ENCODE measurements around the gene DBF4B. TPM values are rescaled to one million over a fixed set of nuclear protein-coding genes. Genes with fewer than 3 reads are reported as not detected.

The DBF4B gene
- polyA plus RNA-seq, 1 experiment, result 3.0 TPM

- peak overlapping the region; percentile 76 for H3K4me3 ChIP-seq (ENCODE audit: low read depth, low read length)
- no peaks in the 10 kb centered on the region for H3K9me3 ChIP-seq (ENCODE audit: control insufficient read depth, insufficient read depth, low read length)
- no peak overlapping the region for H3K27ac ChIP-seq (ENCODE audit: low read depth, low read length)
- no peak for DNase-seq (ENCODE audit: low read depth, low spot score)
- ChIA-PET CTCF (interaction anchor here (0.6 to 6.9 kb wide), 10 partner anchors 8 to 256 kb away, joined by 3 to 136 read pairs (median 12); no protein-coding TSS in a partner anchor), POLR2A (no interaction called here)
- peaks cover 18% of the 10 kb centered on the region for H3K27me3 ChIP-seq (ENCODE audit: control insufficient read depth, insufficient read depth, low read length)
- TF ChIP-seq CTCF (IDR thresholded peaks at IDR 0.05; ENCODE audit: low read depth, low read length), result no peak
These were observed 67.6 kb downstream of the DBF4B start for GRCh38 chr17:44775838-44776621.

GRCh38 chr17:44776628-44777393 lies 68.3 kb downstream of the DBF4B start:
- no peaks in the 10 kb centered on the region; the same call in 1 of the 2 replicates for H3K9me3 ChIP-seq (ENCODE audit: control insufficient read depth, insufficient read depth, low read length)
- no peak for DNase-seq (ENCODE audit: low read depth, low spot score)
- TF ChIP-seq CTCF (IDR thresholded peaks at IDR 0.05; ENCODE audit: low read depth, low read length), result no peak
- H3K4me3 ChIP-seq (ENCODE audit: low read depth, low read length), result no peak overlapping the region
- ChIA-PET POLR2A (interaction anchor here (0.8 kb wide), 2 partner anchors 80 to 372 kb away, joined by 3 to 4 read pairs; partner anchors contain the start of gene HEXIM1), CTCF (interaction anchor here (0.6 to 6.9 kb wide), 5 partner anchors 48 to 358 kb away, joined by 3 to 121 read pairs (median 7); partner anchors contain the start of gene ACBD4)
- no peak overlapping the region for H3K27ac ChIP-seq (ENCODE audit: low read depth, low read length)
- H3K27me3 ChIP-seq (ENCODE audit: control insufficient read depth, insufficient read depth, low read length), result peaks cover 12% of the 10 kb centered on the region

- no peak overlapping the region for H3K4me3 ChIP-seq (ENCODE audit: low read depth, low read length)
- no peaks in the 10 kb centered on the region; the same call in 1 of the 2 replicates for H3K9me3 ChIP-seq (ENCODE audit: control insufficient read depth, insufficient read depth, low read length)
- ChIA-PET CTCF (interaction anchor here (0.6 to 6.9 kb wide), 9 partner anchors 51 to 358 kb away, joined by 4 to 121 read pairs (median 7); partner anchors contain the start of gene ACBD4), POLR2A (interaction anchor here (0.8 kb wide), 2 partner anchors 79 to 371 kb away, joined by 3 to 4 read pairs; partner anchors contain the start of gene HEXIM1)
- DNase-seq (ENCODE audit: low read depth, low spot score), result no peak
- no peak for TF ChIP-seq CTCF (IDR thresholded peaks at IDR 0.05; ENCODE audit: low read depth, low read length)
- H3K27ac ChIP-seq (ENCODE audit: low read depth, low read length), result no peak overlapping the region
- H3K27me3 ChIP-seq (ENCODE audit: control insufficient read depth, insufficient read depth, low read length), result peaks cover 7% of the 10 kb centered on the region
These were observed 69.2 kb downstream of the DBF4B start for GRCh38 chr17:44777394-44778348.

GRCh38 chr17:44778656-44779210 lies 70.3 kb downstream of the DBF4B start:
- H3K4me3 ChIP-seq (ENCODE audit: low read depth, low read length), result peak overlapping the region; percentile 59; the same call in 1 of the 2 replicates
- H3K27ac ChIP-seq (ENCODE audit: low read depth, low read length), result no peak overlapping the region
- ChIA-PET CTCF (interaction anchor here (0.6 to 6.9 kb wide), 17 partner anchors 14 to 357 kb away, joined by 3 to 121 read pairs (median 5); partner anchors contain the start of gene ACBD4), POLR2A (interaction anchor here (0.6 kb wide), 1 partner anchor 14 kb away, joined by 4 read pairs; no protein-coding TSS in a partner anchor)
- no peak for DNase-seq (ENCODE audit: low read depth, low spot score)
- TF ChIP-seq CTCF (IDR thresholded peaks at IDR 0.05; ENCODE audit: low read depth, low read length), result no peak
- H3K9me3 ChIP-seq (ENCODE audit: control insufficient read depth, insufficient read depth, low read length), result no peaks in the 10 kb centered on the region; the same call in 1 of the 2 replicates
- peaks cover 2% of the 10 kb centered on the region for H3K27me3 ChIP-seq (ENCODE audit: control insufficient read depth, insufficient read depth, low read length)

All from AG04450 (cell line).